HepG2 (cell line): ENCODE data around the gene HAUS2. TPM values are rescaled to one million over a fixed set of nuclear protein-coding genes. Genes with fewer than 3 reads are reported as not detected.
A peak's percentile ranks its signal among the peaks of the same experiment; 100 is the strongest.

Source experiments
- CEBPG ChIP-seq: IDR thresholded peaks from 2 replicates; pipeline ENCODE4 v1.6.1; 2016
- HMG20A ChIP-seq: IDR thresholded peaks from 2 replicates; pipeline ENCODE4 v1.6.1; 2016; ENCODE audit warnings: borderline replicate concordance
- HOXA9 ChIP-seq: sonication (generic); formaldehyde crosslinking; IDR thresholded peaks from 2 replicates; pipeline ENCODE4 v1.8.1; 2022; ENCODE audit warnings: missing genetic modification reagents, mild to moderate bottlenecking, moderate library complexity, borderline replicate concordance
- PAWR ChIP-seq: sonication (generic); formaldehyde crosslinking; IDR thresholded peaks from 2 replicates; pipeline ENCODE4 v1.4.0; 2020; ENCODE audit warnings: missing genetic modification reagents, mild to moderate bottlenecking, borderline replicate concordance
- RAD21 ChIP-seq: fragments of 450-650 bp; formaldehyde crosslinking; IDR thresholded peaks from 2 replicates; pipeline ENCODE4 v1.5.0; 2020; ENCODE audit warnings: mild to moderate bottlenecking
- SOX5 ChIP-seq: IDR thresholded peaks from 2 replicates; pipeline ENCODE4 v1.6.1; 2016; ENCODE audit warnings: borderline replicate concordance
- ZFP41 ChIP-seq: sonication (generic); formaldehyde crosslinking; IDR thresholded peaks from 2 replicates; pipeline ENCODE4 v1.4.0; 2020; ENCODE audit warnings: mild to moderate bottlenecking, missing genetic modification reagents, borderline replicate concordance
- ZFP82 ChIP-seq: sonication (generic); formaldehyde crosslinking; IDR thresholded peaks from 2 replicates; pipeline ENCODE4 v1.5.1; 2020; ENCODE audit warnings: mild to moderate bottlenecking, missing genetic modification reagents, borderline replicate concordance
- ZNF501 ChIP-seq: sonication (generic); formaldehyde crosslinking; IDR thresholded peaks from 2 replicates; pipeline ENCODE4 v1.5.1; 2020; ENCODE audit warnings: mild to moderate bottlenecking, moderate library complexity, missing genetic modification reagents
- ZNF768 ChIP-seq: sonication (generic); formaldehyde crosslinking; IDR thresholded peaks from 2 replicates; pipeline ENCODE4 v1.4.0; 2020; ENCODE audit warnings: missing genetic modification reagents
- polyA plus RNA-seq, 8 experiments: library from polyadenylated mRNA; depleted of rRNA in 3 of 8; stranded (reverse) in 7 of 8; unstranded in 1 of 8; fragments of >200 nt; fragmentation: Illumina TruSeq in 4 of 8; extraction: Trizol in 4 of 8; gene quantifications; 2 replicates each; pipeline versions ENCODE4 v1.2.1 to v1.2.3, GENCODE V29; 2011 to 2016; ENCODE audit warnings: low read depth in 4 of 8, missing spikeins in 1 of 8, mixed read lengths in 1 of 8; ENCODE audit not compliant: insufficient read depth in 1 of 8
- total RNA-seq, 5 experiments: library from RNA; depleted of rRNA; stranded (reverse); fragments of >200 nt; fragmentation: Illumina TruSeq; extraction: Trizol; gene quantifications; 2 replicates each; pipeline ENCODE4 v1.2.3, GENCODE V29; 2016; ENCODE audit warnings: low read depth in 1 of 5
- TF ChIP-seq, protein P1 (sequence below): sonication (generic); formaldehyde crosslinking; IDR thresholded peaks from 2 replicates; pipeline ENCODE4 v1.5.1; 2020; ENCODE audit warnings: mild to moderate bottlenecking, moderate library complexity, missing genetic modification reagents
- TF ChIP-seq, protein P2 (sequence below): sonication (generic); formaldehyde crosslinking; IDR thresholded peaks from 2 replicates; pipeline ENCODE4 v1.4.0; 2020; ENCODE audit warnings: missing genetic modification reagents
- TF ChIP-seq, protein P3 (sequence below): sonication (generic); formaldehyde crosslinking; IDR thresholded peaks from 2 replicates; pipeline ENCODE4 v1.4.0; 2020; ENCODE audit warnings: missing genetic modification reagents

HAUS2 gene
- total and polyA plus RNA-seq, 2 of the 13 experiments (the other 11 are each of a cell fraction or from before 2014, with no cell fraction given): 11.6 to 32.9 TPM

GRCh38 chr15:42602501-42602900 lies 53.9 kb downstream of the HAUS2 start (continued):
- TF ChIP-seq ZNF768 (CRISPR knock-in tag): peak; percentile 58; the same call in 1 of the 2 replicates
- TF ChIP-seq, protein P1, sequence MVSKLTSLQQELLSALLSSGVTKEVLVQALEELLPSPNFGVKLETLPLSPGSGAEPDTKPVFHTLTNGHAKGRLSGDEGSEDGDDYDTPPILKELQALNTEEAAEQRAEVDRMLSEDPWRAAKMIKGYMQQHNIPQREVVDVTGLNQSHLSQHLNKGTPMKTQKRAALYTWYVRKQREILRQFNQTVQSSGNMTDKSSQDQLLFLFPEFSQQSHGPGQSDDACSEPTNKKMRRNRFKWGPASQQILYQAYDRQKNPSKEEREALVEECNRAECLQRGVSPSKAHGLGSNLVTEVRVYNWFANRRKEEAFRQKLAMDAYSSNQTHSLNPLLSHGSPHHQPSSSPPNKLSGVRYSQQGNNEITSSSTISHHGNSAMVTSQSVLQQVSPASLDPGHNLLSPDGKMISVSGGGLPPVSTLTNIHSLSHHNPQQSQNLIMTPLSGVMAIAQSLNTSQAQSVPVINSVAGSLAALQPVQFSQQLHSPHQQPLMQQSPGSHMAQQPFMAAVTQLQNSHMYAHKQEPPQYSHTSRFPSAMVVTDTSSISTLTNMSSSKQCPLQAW (CRISPR knock-in tag): no peak
- no peak for TF ChIP-seq SOX5
- no peak for TF ChIP-seq ZFP41
- TF ChIP-seq ZNF501: no peak
- TF ChIP-seq, protein P2, sequence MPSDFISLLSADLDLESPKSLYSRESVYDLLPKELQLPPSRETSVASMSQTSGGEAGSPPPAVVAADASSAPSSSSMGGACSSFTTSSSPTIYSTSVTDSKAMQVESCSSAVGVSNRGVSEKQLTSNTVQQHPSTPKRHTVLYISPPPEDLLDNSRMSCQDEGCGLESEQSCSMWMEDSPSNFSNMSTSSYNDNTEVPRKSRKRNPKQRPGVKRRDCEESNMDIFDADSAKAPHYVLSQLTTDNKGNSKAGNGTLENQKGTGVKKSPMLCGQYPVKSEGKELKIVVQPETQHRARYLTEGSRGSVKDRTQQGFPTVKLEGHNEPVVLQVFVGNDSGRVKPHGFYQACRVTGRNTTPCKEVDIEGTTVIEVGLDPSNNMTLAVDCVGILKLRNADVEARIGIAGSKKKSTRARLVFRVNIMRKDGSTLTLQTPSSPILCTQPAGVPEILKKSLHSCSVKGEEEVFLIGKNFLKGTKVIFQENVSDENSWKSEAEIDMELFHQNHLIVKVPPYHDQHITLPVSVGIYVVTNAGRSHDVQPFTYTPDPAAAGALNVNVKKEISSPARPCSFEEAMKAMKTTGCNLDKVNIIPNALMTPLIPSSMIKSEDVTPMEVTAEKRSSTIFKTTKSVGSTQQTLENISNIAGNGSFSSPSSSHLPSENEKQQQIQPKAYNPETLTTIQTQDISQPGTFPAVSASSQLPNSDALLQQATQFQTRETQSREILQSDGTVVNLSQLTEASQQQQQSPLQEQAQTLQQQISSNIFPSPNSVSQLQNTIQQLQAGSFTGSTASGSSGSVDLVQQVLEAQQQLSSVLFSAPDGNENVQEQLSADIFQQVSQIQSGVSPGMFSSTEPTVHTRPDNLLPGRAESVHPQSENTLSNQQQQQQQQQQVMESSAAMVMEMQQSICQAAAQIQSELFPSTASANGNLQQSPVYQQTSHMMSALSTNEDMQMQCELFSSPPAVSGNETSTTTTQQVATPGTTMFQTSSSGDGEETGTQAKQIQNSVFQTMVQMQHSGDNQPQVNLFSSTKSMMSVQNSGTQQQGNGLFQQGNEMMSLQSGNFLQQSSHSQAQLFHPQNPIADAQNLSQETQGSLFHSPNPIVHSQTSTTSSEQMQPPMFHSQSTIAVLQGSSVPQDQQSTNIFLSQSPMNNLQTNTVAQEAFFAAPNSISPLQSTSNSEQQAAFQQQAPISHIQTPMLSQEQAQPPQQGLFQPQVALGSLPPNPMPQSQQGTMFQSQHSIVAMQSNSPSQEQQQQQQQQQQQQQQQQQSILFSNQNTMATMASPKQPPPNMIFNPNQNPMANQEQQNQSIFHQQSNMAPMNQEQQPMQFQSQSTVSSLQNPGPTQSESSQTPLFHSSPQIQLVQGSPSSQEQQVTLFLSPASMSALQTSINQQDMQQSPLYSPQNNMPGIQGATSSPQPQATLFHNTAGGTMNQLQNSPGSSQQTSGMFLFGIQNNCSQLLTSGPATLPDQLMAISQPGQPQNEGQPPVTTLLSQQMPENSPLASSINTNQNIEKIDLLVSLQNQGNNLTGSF (CRISPR knock-in tag): no peak
- TF ChIP-seq RAD21 (CRISPR knock-in tag): no peak
- TF ChIP-seq, protein P3, sequence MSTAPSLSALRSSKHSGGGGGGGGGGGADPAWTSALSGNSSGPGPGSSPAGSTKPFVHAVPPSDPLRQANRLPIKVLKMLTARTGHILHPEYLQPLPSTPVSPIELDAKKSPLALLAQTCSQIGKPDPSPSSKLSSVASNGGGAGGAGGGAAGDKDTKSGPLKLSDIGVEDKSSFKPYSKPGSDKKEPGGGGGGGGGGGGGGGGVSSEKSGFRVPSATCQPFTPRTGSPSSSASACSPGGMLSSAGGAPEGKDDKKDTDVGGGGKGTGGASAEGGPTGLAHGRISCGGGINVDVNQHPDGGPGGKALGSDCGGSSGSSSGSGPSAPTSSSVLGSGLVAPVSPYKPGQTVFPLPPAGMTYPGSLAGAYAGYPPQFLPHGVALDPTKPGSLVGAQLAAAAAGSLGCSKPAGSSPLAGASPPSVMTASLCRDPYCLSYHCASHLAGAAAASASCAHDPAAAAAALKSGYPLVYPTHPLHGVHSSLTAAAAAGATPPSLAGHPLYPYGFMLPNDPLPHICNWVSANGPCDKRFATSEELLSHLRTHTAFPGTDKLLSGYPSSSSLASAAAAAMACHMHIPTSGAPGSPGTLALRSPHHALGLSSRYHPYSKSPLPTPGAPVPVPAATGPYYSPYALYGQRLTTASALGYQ: no peak
- no peak for TF ChIP-seq PAWR
- no peak for TF ChIP-seq ZFP82 (CRISPR knock-in tag)
- TF ChIP-seq HOXA9: no peak
- TF ChIP-seq HMG20A: no peak
- TF ChIP-seq CEBPG (CRISPR knock-in tag): 0 out of 2 replicates have a peak, but pooled peaks have one; percentile 17
